Cortex of kidney (tissue), 1 donor: ENCODE data around the gene C4orf50.

Experiments used
- DNase-seq: peaks from one replicate; lab custom pipeline; 2025; lab: John Stamatoyannopoulos, UW

C4orf50 gene

DNA sequence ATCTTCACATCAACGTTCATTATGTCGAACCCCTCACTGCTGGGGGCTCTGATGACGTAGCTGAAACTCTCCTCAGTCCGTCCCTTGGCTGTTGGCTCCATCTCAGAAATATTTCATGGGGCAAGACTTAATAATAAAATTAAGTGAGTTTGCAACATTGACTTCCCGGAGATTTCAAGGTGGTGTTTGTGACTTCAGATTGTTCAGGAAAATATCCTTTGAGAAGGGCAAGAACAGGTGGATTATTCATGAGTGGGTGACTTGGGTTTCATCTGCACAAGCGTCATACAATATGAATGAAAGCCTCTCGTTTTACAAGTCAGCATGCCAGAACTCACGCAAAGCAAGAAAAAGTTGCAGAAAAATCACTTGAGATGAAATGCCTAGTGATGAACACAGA lies at the start of gene C4orf50:
C4orf50 (minus strand) TSS at position 101 of the 400 bp plus-strand sequence.
- no peak for DNase-seq

DNA sequence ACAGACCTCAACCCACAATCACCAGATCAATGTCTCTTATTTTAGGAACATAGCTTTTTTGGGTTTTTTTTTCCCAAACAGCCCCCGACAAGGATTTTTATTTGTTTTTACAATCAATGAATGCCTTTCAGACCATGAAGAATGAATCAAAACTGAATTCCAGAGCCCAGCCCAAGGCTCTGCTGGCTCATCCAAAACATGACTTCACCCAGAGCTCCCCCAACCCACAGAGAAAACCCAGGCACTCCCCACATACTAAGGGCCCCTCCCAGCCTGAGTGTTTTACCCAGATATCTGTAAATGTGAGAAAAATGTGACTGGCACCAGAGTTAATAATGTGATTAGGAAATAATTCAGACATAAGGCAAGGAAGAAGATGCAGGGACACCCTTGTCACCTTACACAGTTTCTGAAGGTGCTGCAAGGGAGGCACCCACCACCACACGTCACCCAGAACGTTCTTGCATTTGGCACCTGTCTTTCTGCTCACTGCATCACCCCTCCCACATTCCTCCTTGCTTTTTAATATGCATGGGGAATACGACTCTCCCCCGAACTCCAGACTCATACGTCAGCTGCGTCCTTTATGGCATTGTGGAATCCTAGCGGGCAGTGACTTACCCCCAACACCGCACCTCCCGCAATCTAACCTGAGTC lies 47.8 kb upstream of the C4orf50 start:
- no peak for DNase-seq

DNA sequence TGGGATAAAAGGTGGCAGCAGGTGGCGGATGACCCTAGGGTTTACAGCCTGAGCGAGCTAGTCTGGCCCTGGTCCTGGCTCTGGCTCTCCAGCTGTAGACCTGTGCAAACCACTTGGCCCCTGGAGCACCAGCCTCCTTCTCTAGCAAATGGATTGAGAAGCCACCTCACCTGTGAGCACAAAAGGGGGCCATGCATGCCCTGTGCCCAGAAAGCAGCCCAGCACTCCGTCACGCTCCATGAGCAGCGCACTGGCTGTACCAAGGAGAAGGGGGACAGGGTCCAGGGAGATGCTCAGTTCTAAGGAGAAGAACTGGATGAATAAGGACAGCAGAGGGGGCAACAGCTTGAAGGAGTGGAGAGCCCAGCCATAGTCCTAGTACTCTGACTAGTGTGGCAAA lies 46.9 kb upstream of the C4orf50 start:
- DNase-seq, result no peak

DNA sequence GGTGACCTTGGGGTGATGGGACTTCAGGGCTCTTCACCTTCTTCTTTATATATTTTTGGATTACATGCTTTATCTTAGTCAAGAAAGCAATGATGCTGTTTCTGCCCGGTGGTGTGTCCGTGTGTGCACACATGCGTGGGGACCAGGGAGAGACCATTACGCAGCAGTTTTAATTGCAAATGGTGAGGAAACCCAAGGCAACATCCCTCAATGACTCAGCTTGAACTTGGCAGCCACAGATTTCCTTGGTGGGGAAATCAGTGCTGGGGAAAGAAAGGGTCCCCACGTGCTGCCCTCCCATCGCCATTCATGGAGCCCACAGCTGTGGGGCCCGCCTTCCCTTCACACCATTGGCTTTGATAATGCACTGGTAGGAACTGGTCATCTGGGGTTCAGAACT lies 46.2 kb upstream of the C4orf50 start:
- DNase-seq, result no peak

DNA sequence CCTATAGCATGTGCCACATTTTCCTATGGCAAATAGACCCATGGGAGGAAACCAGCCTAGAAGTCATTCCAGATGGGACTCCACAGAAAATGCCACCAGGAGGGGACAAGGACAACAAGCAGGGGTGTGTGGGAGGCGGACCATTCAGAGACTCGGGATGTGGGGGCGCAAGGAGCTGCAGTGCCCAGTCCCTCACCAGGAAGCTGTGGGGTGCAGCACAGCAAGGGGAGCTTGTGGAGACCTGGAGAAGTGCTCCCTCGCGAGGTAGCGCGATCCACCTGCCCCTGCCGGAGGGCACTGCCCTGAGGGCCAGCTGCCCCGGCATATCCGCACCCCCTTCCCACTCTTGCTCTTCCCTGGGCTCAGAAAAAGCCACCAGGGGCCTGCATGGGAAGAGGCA lies 45.5 kb upstream of the C4orf50 start:
- no peak for DNase-seq

DNA sequence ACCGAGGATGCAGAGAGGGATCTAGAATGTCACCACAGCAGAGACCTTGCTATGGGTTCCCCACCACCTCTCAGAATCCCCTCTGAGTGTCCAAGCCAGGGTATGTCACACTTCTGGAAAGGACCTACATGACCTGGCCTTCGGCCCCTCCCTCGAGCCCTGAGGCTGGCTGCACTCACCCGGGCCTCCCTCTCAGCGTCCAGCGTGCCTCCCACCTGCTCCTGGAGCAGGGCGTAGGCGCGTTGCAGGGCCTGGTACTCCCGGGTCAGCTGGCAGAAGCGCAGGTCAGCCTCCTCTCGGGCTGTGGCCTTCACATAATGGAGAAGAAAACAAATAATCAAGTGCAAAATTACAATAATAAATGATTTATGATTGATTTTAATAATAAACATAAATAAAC lies 43.9 kb upstream of the C4orf50 start:
- DNase-seq, result no peak

DNA sequence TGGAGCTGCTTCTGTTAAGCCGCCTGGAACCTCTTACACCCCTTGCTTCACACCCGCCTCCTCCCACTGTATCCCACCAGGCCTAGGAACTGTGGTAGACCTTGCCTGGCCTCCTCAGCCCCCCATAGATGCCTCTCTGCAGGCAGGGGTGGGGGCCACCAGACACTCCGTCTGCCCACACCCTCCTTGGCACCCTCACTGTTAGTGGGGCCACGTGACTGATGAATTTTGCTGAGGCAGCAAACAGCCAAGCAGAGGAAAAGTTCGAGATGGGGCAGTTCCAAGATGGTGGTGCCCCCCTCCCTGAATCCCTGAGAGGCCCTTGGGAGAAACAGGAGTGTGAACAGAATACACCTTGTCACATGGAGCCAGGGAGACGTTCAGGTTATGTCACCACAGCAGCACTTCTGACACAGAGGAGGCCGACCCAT lies 41.2 kb upstream of the C4orf50 start:
- no peak for DNase-seq

DNA sequence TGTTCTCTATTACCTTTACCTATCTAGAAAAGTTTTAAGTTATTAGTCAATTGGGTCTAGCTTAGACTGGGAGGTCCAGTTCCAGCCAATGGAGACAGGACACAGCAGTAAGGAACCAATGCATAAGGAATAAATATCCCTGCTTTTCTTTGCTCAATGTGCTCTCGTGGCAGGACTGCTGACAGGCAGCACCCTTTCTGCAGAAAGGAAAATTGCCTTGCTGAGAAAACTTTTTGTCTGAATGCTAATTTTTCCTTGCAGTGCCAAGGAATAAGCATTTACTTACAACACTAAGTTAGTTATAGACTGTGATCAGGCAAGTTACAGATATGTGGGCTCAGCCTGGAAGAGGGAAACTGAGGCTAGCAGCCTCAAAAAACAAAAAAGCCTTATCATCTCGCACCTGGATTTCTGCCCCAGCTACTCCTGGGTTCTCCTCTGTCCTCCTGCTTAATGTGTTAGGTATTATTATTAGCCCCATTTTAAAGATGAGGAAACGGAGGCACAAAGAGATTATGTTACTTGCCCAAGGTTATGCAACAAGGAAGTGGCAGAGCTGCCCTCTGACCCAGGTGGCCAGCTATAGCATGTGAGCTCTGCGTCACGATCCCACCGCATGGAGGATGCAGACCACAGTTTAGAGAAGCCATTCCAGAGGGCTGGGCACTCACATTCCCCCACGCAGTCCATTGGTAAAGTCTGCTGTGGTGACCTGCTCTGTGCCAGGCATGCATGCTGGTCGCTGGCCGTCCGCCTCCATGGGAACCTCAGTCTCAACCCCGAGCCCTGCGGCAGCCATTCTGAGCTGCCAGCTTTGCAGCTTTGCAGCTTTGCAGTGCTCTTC lies 40.5 kb upstream of the C4orf50 start:
- DNase-seq, result no peak

DNA sequence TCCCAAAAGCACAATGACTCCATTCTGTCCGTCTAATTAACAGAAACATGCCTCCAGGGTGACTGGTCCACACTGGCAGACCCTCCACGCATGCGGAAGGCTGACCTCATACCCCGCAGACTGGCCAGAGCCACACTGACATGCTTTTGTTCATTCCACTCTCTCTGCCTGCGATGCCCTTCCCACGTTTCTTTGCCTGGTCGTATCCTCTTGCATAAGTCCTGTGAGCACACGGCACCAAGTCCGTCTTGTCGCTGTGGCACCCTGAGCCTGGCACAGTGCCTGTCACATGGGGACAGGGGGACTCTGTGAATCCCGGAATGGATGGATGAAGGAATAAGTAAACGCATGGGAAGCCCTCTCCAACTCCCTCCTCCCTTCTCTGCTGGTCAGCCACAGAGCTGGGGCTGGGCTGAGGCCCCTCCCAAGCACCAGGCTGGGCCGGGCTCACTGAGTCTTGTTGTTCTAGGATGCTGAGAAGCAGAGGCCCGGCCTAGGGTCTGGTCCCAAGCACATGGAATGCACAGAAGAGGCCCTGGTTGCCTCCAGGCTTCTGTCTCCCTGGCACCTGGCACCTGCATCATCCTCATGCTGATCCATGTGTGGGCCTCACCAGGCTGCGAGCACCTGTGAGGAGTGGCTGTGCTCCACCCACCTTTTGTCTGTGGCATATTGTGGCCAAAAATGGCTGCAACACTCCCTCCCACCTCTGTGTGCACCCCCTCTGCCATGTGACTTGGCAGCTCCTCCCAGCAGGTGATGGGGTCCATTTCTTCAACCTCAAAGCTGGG lies 38.9 kb upstream of the C4orf50 start:
- DNase-seq, result no peak

DNA sequence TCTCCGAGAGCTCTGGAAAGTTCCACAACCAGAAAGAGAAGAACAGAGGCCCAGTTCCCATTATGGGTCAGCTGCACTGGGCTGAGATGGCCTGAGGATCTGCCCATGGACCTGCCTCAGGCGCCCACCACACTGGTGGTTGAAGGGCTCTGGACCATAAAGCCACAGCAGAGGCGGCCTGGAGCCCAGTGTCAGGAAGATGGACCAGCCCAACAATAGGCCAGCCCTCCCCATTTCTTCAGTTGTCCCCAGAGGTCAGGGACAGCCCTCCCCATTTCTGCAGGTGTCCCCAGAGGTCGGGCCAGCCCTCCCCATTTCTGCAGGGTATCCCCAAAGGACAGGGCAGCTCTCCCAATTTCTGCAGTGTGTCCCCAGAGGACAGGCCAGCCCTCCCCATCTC lies 37.2 kb upstream of the C4orf50 start:
- DNase-seq, result no peak

DNA sequence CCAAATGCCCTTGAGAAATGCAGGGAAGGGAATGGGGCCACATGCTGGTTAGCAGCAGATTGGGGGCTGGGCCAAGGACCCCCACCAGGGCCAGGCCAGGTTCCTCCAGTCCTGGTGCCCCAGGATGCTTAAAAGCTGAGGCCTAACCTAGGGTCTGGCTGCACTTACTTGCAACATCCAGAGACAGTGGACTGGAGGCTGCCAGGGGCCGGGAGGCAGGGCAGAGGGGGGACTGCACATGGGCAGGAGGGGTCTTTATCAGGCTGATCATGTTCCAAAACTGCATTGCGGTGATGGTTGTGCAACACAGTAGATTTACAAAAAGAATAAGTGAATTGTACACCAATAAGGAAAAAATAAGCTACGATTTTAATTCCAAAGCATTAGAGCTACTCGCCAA lies 36.8 kb upstream of the C4orf50 start:
- no peak for DNase-seq

DNA sequence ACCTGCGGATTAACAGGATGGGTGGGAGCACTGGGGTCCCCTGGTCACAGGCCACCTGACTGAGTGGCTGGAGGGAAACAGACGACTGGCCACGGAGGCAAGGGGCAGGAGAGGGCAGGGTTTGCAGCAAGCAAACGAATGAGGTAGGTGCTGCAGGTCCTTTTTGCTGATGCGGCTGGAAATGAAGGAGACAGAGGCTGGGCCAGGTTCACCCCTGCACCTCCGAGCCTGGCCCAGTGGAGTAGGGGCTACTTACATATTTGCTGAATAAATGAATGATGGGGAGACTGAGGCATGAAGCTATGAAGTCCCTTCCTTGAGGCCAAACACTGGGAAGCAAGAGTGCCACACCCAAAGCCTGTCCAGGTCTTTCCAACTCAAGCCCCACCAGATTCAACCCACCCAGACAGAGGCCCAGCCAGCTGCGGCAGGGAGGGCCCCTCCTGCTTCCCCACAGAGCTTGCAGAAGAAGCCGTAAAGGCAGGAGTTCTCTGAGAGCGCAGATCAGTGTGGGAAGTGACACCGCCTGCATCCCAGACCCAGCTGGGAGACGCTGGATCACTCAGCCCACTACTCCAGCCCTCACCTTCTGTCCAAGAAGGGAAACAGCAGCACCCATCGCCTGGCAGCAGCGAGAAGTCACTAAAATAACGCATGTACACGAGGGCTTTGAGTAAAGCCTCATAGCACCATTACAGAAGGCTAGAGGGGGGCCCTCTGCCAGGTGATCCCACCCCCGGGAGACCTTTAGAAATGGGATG lies 36.1 kb upstream of the C4orf50 start:
- DNase-seq, result no peak

DNA sequence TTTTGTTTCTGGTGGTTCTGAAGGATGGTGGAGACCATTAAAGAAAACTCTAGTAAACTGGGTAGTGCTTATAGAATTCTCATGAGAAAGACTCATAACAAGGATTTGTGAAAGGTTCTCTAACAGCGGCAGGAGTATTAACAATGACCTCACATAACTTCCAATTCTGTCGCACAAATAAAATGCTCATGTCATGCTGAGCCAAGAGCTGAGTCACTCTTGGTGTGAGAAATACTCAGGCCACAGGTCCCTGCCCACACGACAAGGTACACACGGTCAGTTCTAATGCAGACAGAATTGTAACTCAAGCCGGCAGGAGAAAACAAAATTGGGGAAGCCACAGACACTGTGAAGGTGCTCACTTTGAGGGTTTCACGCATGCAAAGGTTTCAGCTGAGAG lies 34.4 kb upstream of the C4orf50 start:
- no peak for DNase-seq

DNA sequence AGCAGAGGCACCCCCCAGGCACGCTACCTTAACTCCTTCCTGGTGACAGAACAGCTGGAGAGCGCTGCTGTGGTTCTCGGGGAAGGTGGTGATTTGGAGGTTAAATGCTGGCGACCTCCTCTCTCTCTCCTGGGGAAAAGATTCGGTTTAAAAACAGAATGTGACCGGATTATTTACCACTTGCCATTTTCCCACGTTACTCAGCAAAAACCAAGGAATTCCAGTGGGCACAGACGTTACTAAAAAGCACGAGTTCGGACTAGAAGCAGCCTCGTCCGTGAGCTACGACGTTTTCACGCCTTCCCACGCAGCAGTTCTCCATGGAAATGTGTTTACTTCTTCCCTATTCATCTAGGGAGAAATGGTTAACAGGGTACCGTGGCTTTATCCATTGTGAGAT lies 32.3 kb upstream of the C4orf50 start:
- no peak for DNase-seq

DNA sequence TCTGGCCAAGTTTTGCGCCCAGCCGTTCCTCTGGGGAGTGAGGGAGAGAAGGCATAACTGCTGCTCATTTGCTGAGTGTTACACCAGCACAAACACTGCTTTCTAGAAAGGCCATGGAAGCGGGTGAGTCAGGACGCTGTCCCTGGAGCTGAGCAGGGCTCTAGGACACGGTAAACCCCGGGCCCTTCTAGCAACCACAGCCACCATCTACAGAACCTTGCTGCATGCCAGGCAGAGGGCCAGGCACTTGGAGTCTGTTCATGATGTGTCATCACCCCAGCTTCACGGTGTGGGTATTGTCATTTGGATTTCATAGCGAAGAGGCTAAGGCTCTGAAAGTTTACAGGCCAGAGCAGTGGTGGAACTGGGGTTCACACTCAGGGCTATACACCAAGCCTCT lies 31.8 kb upstream of the C4orf50 start:
- DNase-seq, result no peak

DNA sequence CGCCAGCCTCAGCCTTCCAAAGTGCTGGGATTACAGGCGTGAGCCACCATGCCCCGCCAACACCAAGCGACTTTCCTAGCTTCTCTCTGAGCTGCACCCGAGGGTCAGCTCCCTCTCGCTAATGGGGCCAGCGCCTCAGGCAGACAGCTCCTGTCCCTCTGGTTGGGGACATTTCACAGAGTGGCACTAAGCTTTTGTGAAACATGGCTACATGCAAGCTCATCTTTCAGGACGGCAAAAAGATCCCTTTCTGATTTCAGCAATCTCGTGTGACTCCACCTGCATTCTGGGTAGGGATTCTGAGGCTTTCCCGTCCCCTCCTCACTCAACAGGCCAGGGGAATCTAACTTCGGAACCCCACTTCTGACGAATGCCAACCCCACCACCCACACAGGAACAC lies 31.0 kb upstream of the C4orf50 start:
- DNase-seq, result no peak

DNA sequence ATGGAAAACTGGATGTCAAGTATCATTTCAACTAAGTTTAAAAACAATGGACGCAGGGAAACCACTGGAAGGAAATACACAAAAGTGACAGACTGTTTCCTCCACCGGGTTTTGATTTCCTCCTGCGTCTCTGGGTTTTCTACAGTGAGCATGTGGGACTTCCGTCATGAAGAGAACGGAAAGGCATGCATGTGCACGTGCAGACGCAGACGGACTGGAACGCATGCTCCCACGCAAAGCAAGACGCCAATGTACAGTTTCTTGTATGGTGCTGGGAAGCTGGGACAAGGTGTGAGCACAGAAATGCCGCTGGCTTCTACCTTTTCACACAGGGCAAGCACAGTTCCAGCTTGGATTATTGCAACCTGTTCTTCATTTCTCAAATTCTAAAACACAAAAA lies 30.3 kb upstream of the C4orf50 start:
- no peak for DNase-seq

DNA sequence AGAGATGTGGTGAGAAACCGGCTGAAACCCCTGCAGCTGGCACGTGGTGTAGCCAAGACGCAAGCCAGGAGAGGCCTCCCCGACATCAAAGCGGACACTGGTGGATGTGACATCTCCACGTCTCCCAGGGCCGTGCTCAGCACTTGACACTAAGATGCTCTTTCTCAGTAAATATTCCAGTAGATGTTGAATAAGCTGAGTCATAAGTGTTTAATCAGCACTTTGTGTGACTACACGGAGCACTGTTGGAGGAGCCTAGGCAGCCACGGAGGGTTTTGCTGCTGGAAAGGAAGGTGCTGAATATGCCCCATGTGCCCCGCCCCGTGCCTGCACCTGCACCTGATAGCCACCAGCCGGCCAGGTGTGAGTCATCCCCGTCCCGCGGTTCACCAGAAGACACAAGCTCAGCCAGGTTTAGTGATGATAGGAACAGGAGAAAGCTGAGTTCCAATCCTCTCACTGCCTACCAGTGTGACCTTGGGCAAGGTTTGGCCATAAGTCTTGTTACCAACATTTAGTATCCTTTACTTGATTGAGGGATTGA lies 29.0 kb upstream of the C4orf50 start:
- DNase-seq, result no peak

DNA sequence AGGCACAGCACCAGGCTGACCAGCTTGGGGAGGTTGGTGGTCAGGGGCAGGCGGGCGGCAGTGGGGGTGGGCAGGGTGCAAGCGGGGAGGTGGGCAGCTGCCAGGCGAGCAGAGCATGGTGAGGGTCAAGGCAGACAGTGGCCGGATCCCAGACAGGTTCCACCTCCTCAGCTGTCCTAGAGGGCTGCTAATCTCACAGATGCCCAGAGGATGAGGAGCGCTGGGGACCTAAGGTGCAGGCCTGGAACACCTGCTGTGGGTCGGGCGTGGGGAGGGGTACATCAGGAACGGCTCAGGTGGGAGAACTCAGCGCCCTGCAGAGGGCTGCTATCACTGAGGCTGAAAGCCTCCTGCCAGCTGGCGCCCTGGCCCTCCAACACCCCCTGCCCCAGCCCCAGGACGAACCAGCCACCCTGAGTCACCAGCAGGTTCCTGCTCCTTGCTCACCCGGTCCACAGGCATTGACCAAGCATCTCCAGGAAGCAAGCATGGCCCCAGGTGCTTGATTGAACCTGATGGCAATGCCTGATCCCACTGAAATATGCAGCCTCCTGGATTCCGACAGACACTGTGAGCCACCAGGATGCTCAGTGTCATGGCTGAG lies 28.4 kb upstream of the C4orf50 start:
- DNase-seq, result no peak

DNA sequence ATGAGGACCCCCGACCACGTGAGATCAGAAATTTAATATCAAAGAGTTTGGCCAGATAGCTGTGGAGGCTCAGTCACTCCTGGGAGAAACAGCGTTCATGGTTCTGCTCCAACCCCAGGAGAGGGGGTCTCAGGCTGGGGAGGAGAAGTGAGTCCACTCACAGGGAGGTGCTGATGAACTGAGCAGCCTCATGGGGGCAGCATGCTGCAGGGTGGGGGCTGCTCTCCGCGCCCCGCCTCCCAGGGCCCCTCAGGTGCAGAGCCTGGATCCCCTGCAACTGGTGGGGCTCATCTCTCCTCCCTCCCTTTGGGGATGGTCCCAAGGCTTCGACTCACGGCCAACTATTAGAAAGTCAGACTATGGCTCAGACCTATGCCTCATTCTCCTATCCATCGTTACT lies 26.6 kb upstream of the C4orf50 start:
- no peak for DNase-seq

DNA sequence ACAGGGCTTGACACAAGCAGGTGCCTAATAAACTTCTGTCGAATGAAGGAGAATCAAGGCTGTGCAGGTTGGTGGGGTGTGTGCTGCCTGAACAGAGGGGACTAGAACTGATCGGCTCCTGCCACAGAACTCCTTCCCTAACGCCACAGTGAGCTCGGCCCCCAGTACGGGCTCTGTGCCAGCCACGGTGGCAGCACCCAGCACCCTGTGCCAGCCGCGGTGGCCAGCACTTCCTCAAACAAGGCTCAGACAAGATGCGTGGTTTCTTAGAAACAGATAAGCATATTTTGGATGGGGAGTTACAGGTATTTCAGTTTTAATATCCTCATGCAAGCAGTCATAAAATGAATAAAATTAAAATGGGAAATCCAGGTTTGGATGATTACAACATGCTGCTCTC lies 26.0 kb upstream of the C4orf50 start:
- DNase-seq, result no peak
